ENCODE measurements around the gene APOBEC3A. TPM values are rescaled to one million over a fixed set of nuclear protein-coding genes. Genes with fewer than 3 reads are reported as not detected.

Gene APOBEC3A
- total RNA-seq, 1 experiment from 2014 or later, result not detected

- Mint-ChIP-seq H3K4me3 (no peak overlapping the region), H3K27ac (no peak overlapping the region), H3K9me3 (no peaks in the 10 kb centered on the region), H3K36me3 (no peaks in the 10 kb centered on the region), H3K4me1 (peaks cover 3% of the 10 kb centered on the region; the same call in 1 of the 2 replicates), H3K27me3 (ENCODE audit: low read depth) (peaks cover 1% of the 10 kb centered on the region)
- DNase-seq (ENCODE audit: low spot score) (no peak), ATAC-seq (no peak)
- ChIA-PET POLR2A (no interaction called here), CTCF (interaction anchor here (3.7 kb wide), 1 partner anchor 84 kb away, joined by 22 read pairs; no protein-coding TSS in a partner anchor)
- TF ChIP-seq NFE2L1 (CRISPR knock-in tag; IDR thresholded peaks at IDR 0.05) (no peak), MXD4 (CRISPR knock-in tag; IDR thresholded peaks at IDR 0.05; ENCODE audit: borderline replicate concordance) (no peak), TCF7 (CRISPR knock-in tag; IDR thresholded peaks at IDR 0.05; ENCODE audit: low read depth) (no peak), TEAD4 (CRISPR knock-in tag; IDR thresholded peaks at IDR 0.05) (no peak), ZNF425 (CRISPR knock-in tag; conservative IDR thresholded peaks at IDR 0.05) (no peak), ZNF532 (CRISPR knock-in tag; IDR thresholded peaks at IDR 0.05; ENCODE audit: borderline replicate concordance) (no peak), NFYB (CRISPR knock-in tag; conservative IDR thresholded peaks at IDR 0.05; ENCODE audit: low read depth) (no peak), JUN (CRISPR knock-in tag; IDR thresholded peaks at IDR 0.05) (no peak), RORB (CRISPR knock-in tag; IDR thresholded peaks at IDR 0.05) (no peak), CDX4 (CRISPR knock-in tag; IDR thresholded peaks at IDR 0.05; ENCODE audit: borderline replicate concordance) (no peak)
Observed at GRCh38 chr22:38953577-38954413, 3.6 kb upstream of the APOBEC3A start.

- POLR2A ChIA-PET, result no interaction called here
- H3K36me3 Mint-ChIP-seq, result no peaks in the 10 kb centered on the region
- ATAC-seq, result no peak
- no peak overlapping the region for H3K27ac Mint-ChIP-seq
- CTCF ChIA-PET, result interaction anchor here (1.6 kb wide), 1 partner anchor 186 kb away, joined by 4 read pairs; no protein-coding TSS in a partner anchor
- no peak for DNase-seq (ENCODE audit: low spot score)
- no peak overlapping the region for H3K4me3 Mint-ChIP-seq
- H3K27me3 Mint-ChIP-seq (ENCODE audit: low read depth), result peaks cover 4% of the 10 kb centered on the region
- H3K4me1 Mint-ChIP-seq, result peaks cover 3% of the 10 kb centered on the region; the same call in 1 of the 2 replicates
- H3K9me3 Mint-ChIP-seq, result no peaks in the 10 kb centered on the region
- TF ChIP-seq CREB1 (CRISPR knock-in tag; IDR thresholded peaks at IDR 0.05) (no peak), SOX15 (CRISPR knock-in tag; IDR thresholded peaks at IDR 0.05) (no peak), CTCF (IDR thresholded peaks at IDR 0.05) (no peak), FOXK1 (CRISPR knock-in tag; IDR thresholded peaks at IDR 0.05) (no peak), AFF4 (CRISPR knock-in tag; IDR thresholded peaks at IDR 0.05; ENCODE audit: borderline replicate concordance) (no peak), CBFB (CRISPR knock-in tag; IDR thresholded peaks at IDR 0.05; ENCODE audit: low read depth) (no peak), ZNF671 (CRISPR knock-in tag; IDR thresholded peaks at IDR 0.05) (no peak), ATF3 (CRISPR knock-in tag; conservative IDR thresholded peaks at IDR 0.05) (no peak)
Observed at GRCh38 chr22:38954414-38955043, 2.9 kb upstream of the APOBEC3A start.
